A549 (cell line): ENCODE results near the gene OCA2. TPM values are rescaled to one million over a fixed set of nuclear protein-coding genes. Genes with fewer than 3 reads are reported as not detected.

Source experiments
- ATAC-seq, 2 experiments: fragments of 200-7000 bp in 1 of 2; fragments of >200 bp in 1 of 2; cut with Nextera tagmentation in 1 of 2; cut with Tn5 transposase in 1 of 2; 3 replicates each; pipeline versions ENCODE4 v1.8.0 to v1.9.1; 2018 to 2020; ENCODE audit warnings: mild to moderate bottlenecking in 1 of 2, moderate library complexity in 1 of 2
- CTCF ChIA-PET: fragments of 300-600 bp; sonication (Branson Sonifier 250); formaldehyde crosslinking; extraction: SDS; loops from one replicate; lab custom pipeline; 2021; ENCODE audit warnings: antibody characterized with exemption, inconsistent platforms; lab: Yijun Ruan, JAX
- POLR2A ChIA-PET: fragments of 350-600 bp; formaldehyde crosslinking; extraction: SDS; loops from one replicate; lab custom pipeline; 2021; ENCODE audit warnings: antibody characterized with exemption, inconsistent platforms; lab: Yijun Ruan, JAX
- DNase-seq, 2 experiments: peaks; one replicate each; pipeline versions ENCODE4 v3.0.0 to v3.0.0-alpha.2; 2011 to 2016; ENCODE audit warnings: low read depth in 1 of 2, low spot score in 1 of 2
- FAIRE-seq: peaks from 2 replicates; lab custom pipeline; 2011; peaks lifted over from hg19 to GRCh38; lab: Jason Lieb, UNC
- H3K27ac ChIP-seq, 2 experiments: fragments of >200 bp; sonication (Bioruptor Twin); formaldehyde crosslinking; 3 replicates each; pipeline ENCODE4 v1.5.1; 2016 to 2017
- H3K4me1 ChIP-seq: fragments of >200 bp; sonication (Bioruptor Twin); formaldehyde crosslinking; 3 replicates; pipeline ENCODE4 v1.6.1; 2016
- H3K4me2 ChIP-seq: fragments of >200 bp; sonication (Bioruptor Twin); formaldehyde crosslinking; 3 replicates; pipeline ENCODE4 v1.6.1; 2016
- H3K4me3 ChIP-seq: fragments of >200 bp; sonication (Bioruptor Twin); formaldehyde crosslinking; 3 replicates; pipeline ENCODE4 v1.5.1; 2016
- H3K9me3 ChIP-seq: fragments of >200 bp; sonication (Bioruptor Twin); formaldehyde crosslinking; 3 replicates; pipeline ENCODE4 v1.6.1; 2016
- BHLHE40 ChIP-seq: IDR thresholded peaks from 2 replicates; pipeline ENCODE4 v1.6.1; 2012; ENCODE audit warnings: low read depth, low read length, inconsistent platforms
- CHD4 ChIP-seq: fragments of 200-600 bp; sonication (generic); IDR thresholded peaks from 2 replicates; pipeline ENCODE4 v1.6.1; 2016; ENCODE audit warnings: antibody characterized with exemption, mild to moderate bottlenecking, borderline replicate concordance
- CTCF ChIP-seq: fragments of >200 bp; sonication (Bioruptor Twin); formaldehyde crosslinking; IDR thresholded peaks from 3 replicates; pipeline ENCODE4 v1.5.1; 2016
- E2F6 ChIP-seq: IDR thresholded peaks from 2 replicates; pipeline ENCODE4 v1.6.1; 2012; ENCODE audit warnings: low read depth, borderline replicate concordance
- EP300 ChIP-seq, 2 experiments: fragments of >200 bp; sonication (Bioruptor Twin); formaldehyde crosslinking; IDR thresholded peaks; 2 replicates in 1 of 2; 3 replicates in 1 of 2; pipeline ENCODE4 v1.6.1; 2016 to 2017
- ESRRA ChIP-seq: fragments of 150-350 bp; IDR thresholded peaks from 2 replicates; pipeline ENCODE4 v1.6.1; 2014; ENCODE audit warnings: mild to moderate bottlenecking, low read length, borderline replicate concordance
- FOSL2 ChIP-seq, 2 experiments: fragments of 450-650 bp in 1 of 2; fragments of >200 bp in 1 of 2; sonication (Bioruptor Twin) in 1 of 2; formaldehyde crosslinking; IDR thresholded peaks; 2 replicates each; pipeline versions ENCODE4 v1.5.0 to v1.6.1; 2016 to 2020; ENCODE audit warnings: mild to moderate bottlenecking in 1 of 2, moderate library complexity in 1 of 2
- FOXS1 ChIP-seq: fragments of 250-450 bp; sonication (Bioruptor Pico); IDR thresholded peaks from 2 replicates; pipeline ENCODE4 v1.5.0; 2020; ENCODE audit warnings: mild to moderate bottlenecking, moderate library complexity
- HES2 ChIP-seq: fragments of >200 bp; sonication (Bioruptor Twin); formaldehyde crosslinking; IDR thresholded peaks from 2 replicates; pipeline ENCODE4 v1.6.1; 2016
- HOXB13 ChIP-seq: fragments of 250-450 bp; sonication (Bioruptor Pico); IDR thresholded peaks from 2 replicates; pipeline ENCODE4 v1.5.0; 2020; ENCODE audit warnings: low read depth, mild to moderate bottlenecking, moderate library complexity
- MAFK ChIP-seq: fragments of 450-650 bp; IDR thresholded peaks from 2 replicates; pipeline ENCODE4 v1.6.1; 2014; ENCODE audit not compliant: partially characterized antibody
- MAX ChIP-seq: IDR thresholded peaks from 2 replicates; pipeline ENCODE4 v1.6.1; 2012
- NFE2L2 ChIP-seq: fragments of 150-350 bp; conservative IDR thresholded peaks from 2 replicates; pipeline ENCODE4 v1.6.1; 2014; ENCODE audit warnings: low read length
- NPAS2 ChIP-seq: fragments of 250-450 bp; sonication (Bioruptor Pico); IDR thresholded peaks from 2 replicates; pipeline ENCODE4 v1.8.0; 2022; ENCODE audit warnings: mild to moderate bottlenecking, moderate library complexity, borderline replicate concordance
- POLR2A ChIP-seq: IDR thresholded peaks from 2 replicates; pipeline ENCODE4 v1.6.1; 2012; ENCODE audit warnings: mild to moderate bottlenecking, low read length
- RARB ChIP-seq: fragments of 250-450 bp; sonication (Bioruptor Pico); IDR thresholded peaks from 2 replicates; pipeline ENCODE4 v1.8.0; 2021; ENCODE audit warnings: mild to moderate bottlenecking, moderate library complexity
- RFX5 ChIP-seq: fragments of 450-650 bp; IDR thresholded peaks from 2 replicates; pipeline ENCODE4 v1.7.1; 2014; ENCODE audit warnings: antibody characterized with exemption, mild to moderate bottlenecking, moderate library complexity
- RNF2 ChIP-seq: fragments of 200-600 bp; sonication (generic); IDR thresholded peaks from 2 replicates; pipeline ENCODE4 v1.6.1; 2016; ENCODE audit warnings: low read depth, mild to moderate bottlenecking, antibody characterized with exemption, moderate library complexity, borderline replicate concordance
- SREBF2 ChIP-seq: fragments of 450-650 bp; IDR thresholded peaks from 2 replicates; pipeline ENCODE4 v1.6.1; 2014; ENCODE audit warnings: mild to moderate bottlenecking, moderate library complexity
- TP53 ChIP-seq: fragments of 250-450 bp; sonication (Bioruptor Pico); IDR thresholded peaks from 2 replicates; pipeline ENCODE4 v1.5.0; 2021; ENCODE audit warnings: mild to moderate bottlenecking, moderate library complexity
- ZC3H11A ChIP-seq: fragments of 450-650 bp; IDR thresholded peaks from 2 replicates; pipeline ENCODE4 v1.6.1; 2014; ENCODE audit warnings: antibody characterized with exemption, mild to moderate bottlenecking
- ZNF302 ChIP-seq: fragments of 250-450 bp; sonication (Bioruptor Pico); IDR thresholded peaks from 2 replicates; pipeline ENCODE4 v1.9.0; 2021; ENCODE audit warnings: inconsistent platforms, mild to moderate bottlenecking, moderate library complexity
- ZSCAN20 ChIP-seq: fragments of 250-450 bp; sonication (Bioruptor Pico); IDR thresholded peaks from 2 replicates; pipeline ENCODE4 v1.8.0; 2022; ENCODE audit warnings: mild to moderate bottlenecking, moderate library complexity
- WGBS: methylation state at CpG from one replicate; pipeline ENCODE4 v1.1.6; 2017; ENCODE audit errors: missing lambda C conversion rate; 5-methylcytosine and 5-hydroxymethylcytosine counted together
- polyA plus RNA-seq, 4 experiments: library from polyadenylated mRNA; depleted of rRNA in 3 of 4; stranded (reverse); fragments of >200 nt; fragmentation: RNase III in 1 of 4; extraction: RNeasy Plus Mini Kit Qiagen cat#74134 plus additional on column Dnase treatment in 1 of 4; gene quantifications; 2 replicates in 3 of 4; 3 replicates in 1 of 4; pipeline ENCODE4 v1.2.3, GENCODE V29; 2011 to 2017

Gene OCA2
- polyA plus RNA-seq, 2 of the 4 experiments (the other 2 are of a cell fraction) = 0.17 to 0.25 TPM

GRCh38 chr15:27842526-27842925 is 256.6 kb downstream of the OCA2 start:
- 53% methylated on average over 3 of the region's 3 CpGs for WGBS
- H3K4me1 ChIP-seq = no peaks in the 10 kb centered on the region
- H3K4me2 ChIP-seq = no peak overlapping the region
- H3K9me3 ChIP-seq = peaks cover 3% of the 10 kb centered on the region; the same call in 2 of the 3 replicates
- FAIRE-seq (no peak), ATAC-seq (no peak)
- TF ChIP-seq RARB (CRISPR knock-in tag) = no peak
- no peak for TF ChIP-seq BHLHE40
- TF ChIP-seq MAX = no peak
- TF ChIP-seq RNF2 = no peak
- no peak for TF ChIP-seq MAFK
- no peak for TF ChIP-seq ZSCAN20 (CRISPR knock-in tag)
- no peak for TF ChIP-seq ZNF302 (CRISPR knock-in tag)
- no peak for TF ChIP-seq EP300 (IDR thresholded peaks at IDR 0.05)
- no peak for TF ChIP-seq ESRRA
- TF ChIP-seq ZC3H11A = no peak
- no peak for TF ChIP-seq SREBF2
- TF ChIP-seq CHD4 = no peak
- no peak for TF ChIP-seq RFX5
- TF ChIP-seq, all 56 proteins: peak for 0
- Histone ChIP-seq H3K4me3 (no peak overlapping the region), H3K27ac (no peak overlapping the region)
- POLR2A ChIA-PET = no interaction called here
- DNase-seq = no peak
- CTCF ChIA-PET = interaction anchor here (0.7 to 2.2 kb wide), 3 partner anchors 10 to 13 kb away, joined by 3 to 7 read pairs (median 5); no protein-coding TSS in a partner anchor

- Histone ChIP-seq H3K4me2 (no peak overlapping the region), H3K4me1 (no peaks in the 10 kb centered on the region), H3K4me3 (no peak overlapping the region), H3K27ac (no peak overlapping the region), H3K9me3 (no peaks in the 10 kb centered on the region)
- ChIA-PET POLR2A (no interaction called here), CTCF (interaction anchor here (1.1 kb wide), 1 partner anchor 457 kb away, joined by 3 read pairs; no protein-coding TSS in a partner anchor)
- ATAC-seq = no peak
- no peak for DNase-seq
- no peak for FAIRE-seq
- TF ChIP-seq EP300 (IDR thresholded peaks at IDR 0.05) (no peak), TP53 (no peak), RNF2 (no peak), MAX (no peak), CTCF (no peak), ZNF302 (CRISPR knock-in tag) (no peak), NPAS2 (CRISPR knock-in tag) (no peak), FOXS1 (no peak), NFE2L2 (no peak), FOSL2 (IDR thresholded peaks at IDR 0.05) (no peak), FOSL2 (CRISPR knock-in tag; IDR thresholded peaks at IDR 0.05) (no peak), POLR2A (no peak), HES2 (no peak), E2F6 (no peak), HOXB13 (CRISPR knock-in tag) (no peak)
- TF ChIP-seq, all 56 proteins: peak for 0
- 50% methylated on average over 13 of the region's 13 CpGs for WGBS
Measured at GRCh38 chr15:27835233-27835939, 263.7 kb downstream of the OCA2 start.
